Lower leg skin (tissue), 4 donors: ENCODE data around the gene KCNB1. TPM values are rescaled to one million over a fixed set of nuclear protein-coding genes. Genes with fewer than 3 reads are reported as not detected.

Experiments used
- DNase-seq, 2 donors: peaks; one replicate each; pipeline ENCODE4 v3.0.0-alpha.2; 2019; ENCODE audit warnings: low spot score in 2 of 2
- H3K4me3 ChIP-seq: fragments of 200-600 bp; sonication (generic); 2 replicates; pipeline ENCODE4 v1.5.1; 2017; ENCODE audit warnings: mild to moderate bottlenecking, low read depth; ENCODE audit not compliant: poor library complexity, severe bottlenecking
- POLR2A ChIP-seq, 2 donors: fragments of 450-650 bp; IDR thresholded peaks; one replicate each; pipeline ENCODE4 v1.6.1; 2016 to 2017; ENCODE audit warnings: antibody characterized with exemption in 2 of 2, mild to moderate bottlenecking in 1 of 2, moderate library complexity in 1 of 2
- WGBS, 2 donors: methylation state at CpG; one replicate each; pipeline ENCODE4 v1.1.5; 2018; 5-methylcytosine and 5-hydroxymethylcytosine counted together
- intact Hi-C: fragments of 100-400 bp; cut with DNase I; formaldehyde crosslinking; loops from one replicate; pipeline ENCODE4 v1.15.0; 2023; ENCODE audit warnings: low total_unique reads
- total RNA-seq, 4 donors: library from RNA; depleted of rRNA; stranded (reverse); fragments of >200 nt; gene quantifications; one replicate each; pipeline ENCODE4 v1.1.0, GENCODE V29; 2016
- TF ChIP-seq, protein P1 (sequence below), 3 donors: fragments of 450-650 bp; IDR thresholded peaks; one replicate each; pipeline ENCODE4 v1.5.1; 2016; ENCODE audit warnings: antibody characterized with exemption in 3 of 3, mild to moderate bottlenecking in 3 of 3, moderate library complexity in 2 of 3

The KCNB1 gene
- total RNA-seq, 4 donors from 2014 or later = 0.30 to 5.2 (median 0.81) TPM

DNA sequence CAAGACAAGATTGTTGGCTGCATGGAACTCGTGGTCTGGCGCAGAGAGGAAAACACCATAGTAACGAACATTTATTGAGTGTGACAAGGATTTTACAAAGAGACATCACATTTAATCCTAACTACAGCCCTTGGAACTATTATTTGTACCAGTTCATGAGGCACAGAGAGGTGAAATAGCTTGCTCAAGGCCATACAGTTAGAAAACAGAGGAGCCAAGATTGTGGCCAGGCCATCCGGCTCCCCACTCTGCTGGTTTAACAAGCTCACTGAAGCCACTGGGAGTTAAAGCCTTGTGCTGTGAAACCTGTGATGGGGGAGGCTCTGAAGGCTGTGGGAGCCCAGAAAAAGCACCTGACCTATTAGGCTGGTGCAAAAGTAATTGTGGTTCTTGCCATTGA is 129.7 kb downstream of the KCNB1 start:
- TF ChIP-seq, protein P1, sequence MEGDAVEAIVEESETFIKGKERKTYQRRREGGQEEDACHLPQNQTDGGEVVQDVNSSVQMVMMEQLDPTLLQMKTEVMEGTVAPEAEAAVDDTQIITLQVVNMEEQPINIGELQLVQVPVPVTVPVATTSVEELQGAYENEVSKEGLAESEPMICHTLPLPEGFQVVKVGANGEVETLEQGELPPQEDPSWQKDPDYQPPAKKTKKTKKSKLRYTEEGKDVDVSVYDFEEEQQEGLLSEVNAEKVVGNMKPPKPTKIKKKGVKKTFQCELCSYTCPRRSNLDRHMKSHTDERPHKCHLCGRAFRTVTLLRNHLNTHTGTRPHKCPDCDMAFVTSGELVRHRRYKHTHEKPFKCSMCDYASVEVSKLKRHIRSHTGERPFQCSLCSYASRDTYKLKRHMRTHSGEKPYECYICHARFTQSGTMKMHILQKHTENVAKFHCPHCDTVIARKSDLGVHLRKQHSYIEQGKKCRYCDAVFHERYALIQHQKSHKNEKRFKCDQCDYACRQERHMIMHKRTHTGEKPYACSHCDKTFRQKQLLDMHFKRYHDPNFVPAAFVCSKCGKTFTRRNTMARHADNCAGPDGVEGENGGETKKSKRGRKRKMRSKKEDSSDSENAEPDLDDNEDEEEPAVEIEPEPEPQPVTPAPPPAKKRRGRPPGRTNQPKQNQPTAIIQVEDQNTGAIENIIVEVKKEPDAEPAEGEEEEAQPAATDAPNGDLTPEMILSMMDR (IDR thresholded peaks at IDR 0.05) = no peak
- TF ChIP-seq POLR2A (IDR thresholded peaks at IDR 0.05) = no peak
- DNase-seq = no peak
- 40 to 66% methylated on average over 4 of the region's 4 CpGs for WGBS, 2 donors
- H3K4me3 ChIP-seq = no peak overlapping the region
- intact Hi-C loops = no loop called here

DNA sequence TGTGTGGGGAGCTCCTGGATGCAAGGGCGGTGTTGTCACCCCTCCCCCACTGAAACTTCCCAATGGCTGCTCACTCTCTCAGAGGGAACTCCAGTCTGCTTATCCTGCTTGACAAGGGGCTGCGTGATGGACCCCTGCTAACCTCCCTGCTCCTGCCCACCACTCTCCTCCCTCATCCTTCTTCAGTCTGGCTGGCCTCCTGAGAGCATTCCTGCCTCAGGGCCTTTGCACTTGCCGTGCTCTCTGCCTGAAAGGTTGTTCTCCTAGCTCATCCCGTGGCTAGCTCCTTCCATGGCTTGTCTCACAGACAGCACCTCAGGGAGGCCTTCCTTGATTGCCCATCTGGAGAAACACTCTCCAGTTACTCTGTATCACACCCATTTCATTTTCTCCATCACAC is 130.7 kb downstream of the KCNB1 start:
- DNase-seq = no peak
- 83 to 86% methylated on average over 4 of the region's 4 CpGs for WGBS, 2 donors
- intact Hi-C loops = no loop called here
- no peak overlapping the region for H3K4me3 ChIP-seq
- TF ChIP-seq POLR2A (IDR thresholded peaks at IDR 0.05) = no peak
- TF ChIP-seq, protein P1 (IDR thresholded peaks at IDR 0.05) = no peak

DNA sequence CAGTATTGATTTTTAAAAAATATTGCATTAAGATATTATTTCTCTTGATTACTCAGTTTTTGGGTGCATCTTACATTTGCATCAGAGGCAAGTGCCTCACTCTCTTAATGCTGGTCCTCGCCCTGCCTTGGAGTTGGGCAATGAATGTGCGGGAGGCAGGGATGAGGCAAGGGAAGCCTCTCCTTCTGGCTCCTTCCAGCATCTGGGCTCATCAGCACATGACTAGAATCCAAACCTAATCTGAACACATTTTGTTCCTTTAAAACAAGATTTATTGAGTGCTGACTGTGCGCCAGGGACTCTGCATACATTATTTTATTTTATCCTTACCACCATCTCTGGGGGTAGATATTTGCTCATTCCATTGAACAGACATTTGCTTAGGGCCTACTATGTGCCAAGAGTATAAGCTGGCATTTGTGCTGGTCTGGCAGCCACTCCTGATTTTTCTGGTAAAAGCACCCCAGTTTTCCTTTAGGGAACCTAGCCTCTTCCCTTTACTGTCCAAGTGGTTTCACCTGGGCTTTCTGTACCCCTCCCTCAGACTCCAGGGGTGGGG is 132.7 kb downstream of the KCNB1 start:
- peak; percentile 80 to 92 for DNase-seq
- intact Hi-C loops = no loop called here
- WGBS, 2 donors = 34 to 37% methylated on average over 3 of the region's 3 CpGs
- H3K4me3 ChIP-seq = no peak overlapping the region
- no peak for TF ChIP-seq POLR2A (IDR thresholded peaks at IDR 0.05)
- TF ChIP-seq, protein P1 (IDR thresholded peaks at IDR 0.05) = no peak

DNA sequence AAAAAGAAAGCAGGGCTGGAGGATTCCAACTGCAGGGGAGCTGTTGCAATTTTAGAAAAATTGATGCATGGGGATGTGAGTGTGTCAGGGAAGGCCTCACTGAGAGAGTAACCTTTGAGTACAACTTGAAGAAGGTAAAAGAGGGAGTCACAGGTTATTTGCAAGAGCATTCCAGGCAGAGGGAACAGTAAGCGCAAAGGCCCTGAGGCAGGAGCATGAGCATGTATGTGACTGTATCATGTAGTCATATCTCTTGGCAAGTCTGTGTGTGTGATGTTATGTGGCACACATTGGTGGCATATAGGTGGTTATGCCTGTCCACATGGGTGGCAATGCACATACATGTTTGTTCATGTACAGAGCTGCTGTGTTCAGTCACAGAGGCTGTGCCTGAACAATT is 133.4 kb downstream of the KCNB1 start:
- intact Hi-C loops = no loop called here
- WGBS, 2 donors = 81 to 92% methylated on average over 1 of the region's 1 CpG
- H3K4me3 ChIP-seq = no peak overlapping the region
- DNase-seq = peak in 1 of 2 donors; percentile 26
- TF ChIP-seq POLR2A (IDR thresholded peaks at IDR 0.05) = no peak
- TF ChIP-seq, protein P1 (IDR thresholded peaks at IDR 0.05) = no peak

DNA sequence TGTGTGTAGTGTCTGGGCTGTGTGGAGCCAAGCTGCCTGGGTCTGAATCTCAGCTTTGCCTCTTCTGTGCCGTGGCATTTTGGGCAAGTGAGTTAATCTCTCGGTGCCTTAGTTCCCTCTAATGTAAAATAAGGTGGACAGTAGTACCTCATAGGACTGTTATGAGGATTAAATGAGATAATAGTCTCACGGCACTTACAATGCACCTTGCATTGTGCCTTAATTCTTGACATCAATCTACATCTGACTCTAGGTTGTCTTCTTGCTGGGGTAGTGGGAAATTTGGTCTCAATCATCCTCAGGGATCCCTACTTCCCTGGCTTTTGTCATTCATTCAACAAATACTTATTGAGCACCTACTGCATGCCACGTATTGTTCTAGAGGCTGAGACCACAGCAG is 133.9 kb downstream of the KCNB1 start:
- intact Hi-C loops = no loop called here
- 93% methylated on average over 4 of the region's 4 CpGs for WGBS, 2 donors
- H3K4me3 ChIP-seq = no peak overlapping the region
- DNase-seq = no peak
- TF ChIP-seq, protein P1 (IDR thresholded peaks at IDR 0.05) = no peak
- TF ChIP-seq POLR2A (IDR thresholded peaks at IDR 0.05) = no peak

DNA sequence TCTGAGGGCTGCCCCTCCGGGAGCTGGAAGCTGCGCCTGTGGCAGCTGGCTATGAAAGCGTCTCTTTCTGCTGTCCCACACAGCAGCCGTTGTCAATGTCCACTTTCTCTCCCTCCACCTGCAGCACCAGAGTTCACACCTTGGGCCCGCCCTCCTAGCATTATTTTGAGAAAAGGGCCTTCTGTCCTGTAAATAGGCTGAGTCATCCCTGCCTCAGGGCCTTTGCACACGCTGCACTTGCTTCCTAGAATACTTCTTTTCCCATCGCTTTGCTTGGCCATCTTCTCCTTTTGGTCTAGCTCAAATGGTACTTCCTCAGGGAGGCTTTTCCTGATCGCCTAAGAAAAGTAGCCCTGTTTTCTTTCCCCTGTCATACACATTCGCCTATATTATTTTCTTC is 135.3 kb downstream of the KCNB1 start:
- intact Hi-C loops = no loop called here
- 90 to 96% methylated on average over 9 of the region's 9 CpGs for WGBS, 2 donors
- no peak for TF ChIP-seq POLR2A (IDR thresholded peaks at IDR 0.05)
- TF ChIP-seq, protein P1 (IDR thresholded peaks at IDR 0.05) = no peak
- DNase-seq = no peak
- no peak overlapping the region for H3K4me3 ChIP-seq
